GM13976 (cell line): ENCODE results near the gene SMOC1.

Experiments
- DNase-seq: peaks from one replicate; pipeline ENCODE4 v3.0.0; 2012; ENCODE audit warnings: low spot score
- in situ Hi-C: fragments of 300-500 bp; cut with MboI; formaldehyde crosslinking; loops from one replicate; pipeline ENCODE4 v1.12.0; 2022; ENCODE audit warnings: low sequenced_read_pairs, mixed read lengths, inconsistent platforms; ENCODE audit not compliant: unreplicated experiment
- TF ChIP-seq, protein P1 (sequence below): IDR thresholded peaks from 2 replicates; pipeline ENCODE4 v1.5.1; 2012; ENCODE audit warnings: borderline replicate concordance, mild to moderate bottlenecking; ENCODE audit not compliant: insufficient read depth; ENCODE audit errors: extremely low read depth, missing control alignments, control extremely low read depth

SMOC1 gene

DNA sequence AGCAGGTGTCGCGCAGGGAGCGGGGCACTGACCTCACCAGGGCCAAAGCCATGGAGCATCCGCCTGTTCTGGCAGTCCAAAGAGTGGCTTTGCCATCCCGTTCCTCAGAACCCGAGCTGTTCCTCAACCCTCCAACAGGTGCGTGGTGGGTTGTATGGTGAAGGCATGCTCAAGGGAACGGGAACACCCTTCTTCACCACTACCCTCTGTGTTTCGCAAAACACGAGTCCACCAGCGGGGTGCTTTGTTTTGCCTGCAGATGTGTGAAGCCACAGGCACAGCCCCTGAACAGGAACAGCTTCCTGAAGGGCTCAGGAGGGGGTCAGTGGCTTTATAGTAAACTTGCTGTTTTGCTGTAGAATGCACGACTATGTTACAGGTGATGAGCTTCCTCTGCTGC is 52.7 kb downstream of the SMOC1 start:
- in situ Hi-C loops, result no loop called here
- TF ChIP-seq, protein P1, sequence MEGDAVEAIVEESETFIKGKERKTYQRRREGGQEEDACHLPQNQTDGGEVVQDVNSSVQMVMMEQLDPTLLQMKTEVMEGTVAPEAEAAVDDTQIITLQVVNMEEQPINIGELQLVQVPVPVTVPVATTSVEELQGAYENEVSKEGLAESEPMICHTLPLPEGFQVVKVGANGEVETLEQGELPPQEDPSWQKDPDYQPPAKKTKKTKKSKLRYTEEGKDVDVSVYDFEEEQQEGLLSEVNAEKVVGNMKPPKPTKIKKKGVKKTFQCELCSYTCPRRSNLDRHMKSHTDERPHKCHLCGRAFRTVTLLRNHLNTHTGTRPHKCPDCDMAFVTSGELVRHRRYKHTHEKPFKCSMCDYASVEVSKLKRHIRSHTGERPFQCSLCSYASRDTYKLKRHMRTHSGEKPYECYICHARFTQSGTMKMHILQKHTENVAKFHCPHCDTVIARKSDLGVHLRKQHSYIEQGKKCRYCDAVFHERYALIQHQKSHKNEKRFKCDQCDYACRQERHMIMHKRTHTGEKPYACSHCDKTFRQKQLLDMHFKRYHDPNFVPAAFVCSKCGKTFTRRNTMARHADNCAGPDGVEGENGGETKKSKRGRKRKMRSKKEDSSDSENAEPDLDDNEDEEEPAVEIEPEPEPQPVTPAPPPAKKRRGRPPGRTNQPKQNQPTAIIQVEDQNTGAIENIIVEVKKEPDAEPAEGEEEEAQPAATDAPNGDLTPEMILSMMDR, result no peak

DNA sequence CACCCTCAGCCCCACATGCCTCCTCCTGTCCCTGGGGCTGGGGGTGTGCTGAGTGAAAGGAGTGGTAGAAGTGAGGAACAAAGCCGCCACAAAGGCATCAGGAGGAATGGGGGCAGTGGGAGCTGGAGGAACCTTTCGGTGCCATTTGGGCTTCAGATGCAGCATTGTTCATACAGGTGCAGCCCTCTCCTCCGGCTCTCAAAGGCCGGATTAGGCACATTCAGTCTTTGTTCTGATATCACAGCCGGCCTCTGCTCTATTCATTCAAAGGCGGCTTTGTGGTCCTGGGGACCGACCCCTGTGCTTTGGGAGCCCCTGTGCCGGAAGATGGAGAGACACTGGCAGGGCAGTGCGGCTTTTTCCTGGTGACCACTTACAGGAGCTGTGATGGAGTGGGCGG is 53.2 kb downstream of the SMOC1 start:
- TF ChIP-seq, protein P1, result no peak
- no peak for DNase-seq
- in situ Hi-C loops, result no loop called here

More for the DNA sequence above, 52.7 kb downstream of the SMOC1 start:
- no peak for DNase-seq

DNA sequence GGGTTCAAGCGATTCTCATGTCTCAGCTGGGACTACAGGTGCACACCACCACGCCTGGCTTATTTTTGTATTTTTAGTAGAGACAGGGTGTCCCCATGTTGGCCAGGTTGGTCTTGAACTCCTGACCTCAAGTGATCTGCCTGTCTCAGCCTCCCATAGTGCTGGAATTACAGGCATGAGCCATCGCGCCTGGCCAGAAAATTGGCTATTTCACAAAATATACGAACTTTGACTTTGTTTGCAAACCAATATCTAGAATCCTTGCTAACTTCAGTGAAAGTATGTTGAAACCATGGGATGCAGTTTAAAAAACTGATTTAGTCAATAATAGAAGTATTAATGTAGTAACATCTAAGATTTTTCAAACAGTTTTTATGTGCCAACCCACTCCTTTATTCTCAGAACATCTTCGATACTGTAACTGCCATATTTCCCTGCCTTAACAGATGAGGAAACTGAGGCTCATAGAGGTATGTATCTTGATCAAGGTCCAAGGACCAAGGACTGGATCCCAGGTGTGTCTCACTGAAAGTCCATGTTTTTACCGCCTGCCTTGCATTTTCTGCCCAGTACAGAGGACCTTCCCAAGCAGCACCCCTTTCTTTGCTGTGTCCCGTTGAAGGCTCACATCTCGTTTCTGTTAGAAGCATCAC is 54.5 kb downstream of the SMOC1 start:
- in situ Hi-C loops, result no loop called here
- TF ChIP-seq, protein P1, result no peak
- no peak for DNase-seq

DNA sequence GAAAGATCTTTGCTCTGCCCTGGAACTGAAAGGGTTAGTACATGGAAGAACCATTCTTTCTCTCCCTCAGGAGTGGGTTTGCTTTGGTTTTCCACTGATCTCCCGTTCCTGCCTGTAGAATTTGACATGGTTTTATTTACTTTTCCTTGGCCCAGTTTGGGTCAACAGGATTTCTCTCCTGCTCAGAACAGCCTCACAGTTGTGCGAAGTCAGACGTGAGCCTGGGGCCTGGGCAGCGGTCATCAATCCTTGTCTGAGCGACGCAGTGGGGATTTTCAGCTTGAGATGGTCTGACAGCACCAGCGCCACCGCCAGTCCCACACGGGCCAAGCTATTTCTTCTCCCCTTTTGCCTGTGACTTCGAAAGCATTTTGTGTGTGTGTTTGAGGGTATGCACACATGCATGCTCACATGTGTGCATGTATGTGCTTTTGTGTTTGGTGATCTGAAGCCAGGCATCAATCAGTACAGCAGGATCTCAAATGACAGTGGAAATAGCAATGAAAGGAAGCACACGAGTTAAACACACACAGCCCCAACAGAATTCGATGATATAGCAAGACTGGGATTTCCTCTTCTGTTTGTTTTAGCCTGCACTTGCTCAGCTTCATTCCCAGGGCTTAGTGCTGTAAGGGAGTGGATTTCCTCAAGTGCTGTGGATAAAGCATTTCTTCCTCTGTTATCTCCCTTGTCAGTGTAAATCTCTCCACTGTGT is 58.3 kb downstream of the SMOC1 start:
- in situ Hi-C loops, result no loop called here
- TF ChIP-seq, protein P1, result no peak
- DNase-seq, result no peak

DNA sequence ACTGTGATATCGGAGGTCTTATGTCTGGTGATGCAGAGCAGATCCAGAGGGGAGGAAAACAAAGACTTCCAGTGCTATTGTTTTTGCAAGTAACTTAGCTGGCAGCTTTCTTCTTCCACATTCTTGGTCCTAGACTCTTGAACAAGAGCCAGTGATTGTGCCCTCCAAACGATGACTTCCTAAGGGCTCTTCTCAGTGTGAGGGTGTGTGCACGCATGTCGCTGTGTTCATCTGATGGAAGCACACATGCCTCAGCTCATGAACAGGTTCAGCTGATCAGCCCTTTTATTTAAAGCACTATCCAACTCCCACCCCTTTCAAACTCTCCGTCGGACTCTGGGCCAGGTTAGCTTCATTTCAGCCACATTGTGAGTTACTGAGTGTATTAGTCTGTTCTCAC is 59.5 kb downstream of the SMOC1 start:
- in situ Hi-C loops, result no loop called here
- no peak for DNase-seq
- TF ChIP-seq, protein P1, result no peak

- TF ChIP-seq, protein P1, result no peak
- in situ Hi-C loops, result no loop called here
Measured at GRCh38 chr14:69941768-69942742, 62.8 kb downstream of the SMOC1 start.

More at GRCh38 chr14:69941768-69942742, 62.8 kb downstream of the SMOC1 start:
- DNase-seq, result no peak
